GM12873 (cell line): ENCODE data around the gene GPC5.

Experiments used
- TF ChIP-seq, protein P1 (sequence below): IDR thresholded peaks from 2 replicates; pipeline ENCODE4 v1.5.1; 2012; ENCODE audit warnings: low read depth, mild to moderate bottlenecking, moderate library complexity, low read length, control low read depth; ENCODE audit not compliant: insufficient read depth; ENCODE audit errors: missing control alignments

Gene GPC5

DNA sequence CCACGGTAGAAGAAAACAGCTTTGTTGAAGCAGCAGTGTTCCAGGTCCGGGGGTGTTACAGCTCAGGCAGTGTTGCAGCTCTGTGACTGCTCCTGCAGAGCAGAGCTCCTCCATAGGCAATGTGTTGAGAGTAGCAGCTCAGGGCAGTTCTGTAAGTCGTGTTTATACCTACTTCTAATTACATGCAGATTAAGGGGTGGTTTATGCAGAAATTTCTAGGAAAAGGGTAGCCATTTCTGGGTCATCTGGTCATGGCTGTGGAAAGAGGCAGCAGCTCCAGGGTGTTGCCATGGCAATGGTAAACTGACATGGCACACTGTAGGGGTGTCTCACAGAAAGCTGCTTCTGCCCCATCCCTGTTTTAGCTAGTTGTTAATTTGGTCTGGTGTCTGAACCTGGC, 316.4 kb downstream of the GPC5 start:
- TF ChIP-seq, protein P1, sequence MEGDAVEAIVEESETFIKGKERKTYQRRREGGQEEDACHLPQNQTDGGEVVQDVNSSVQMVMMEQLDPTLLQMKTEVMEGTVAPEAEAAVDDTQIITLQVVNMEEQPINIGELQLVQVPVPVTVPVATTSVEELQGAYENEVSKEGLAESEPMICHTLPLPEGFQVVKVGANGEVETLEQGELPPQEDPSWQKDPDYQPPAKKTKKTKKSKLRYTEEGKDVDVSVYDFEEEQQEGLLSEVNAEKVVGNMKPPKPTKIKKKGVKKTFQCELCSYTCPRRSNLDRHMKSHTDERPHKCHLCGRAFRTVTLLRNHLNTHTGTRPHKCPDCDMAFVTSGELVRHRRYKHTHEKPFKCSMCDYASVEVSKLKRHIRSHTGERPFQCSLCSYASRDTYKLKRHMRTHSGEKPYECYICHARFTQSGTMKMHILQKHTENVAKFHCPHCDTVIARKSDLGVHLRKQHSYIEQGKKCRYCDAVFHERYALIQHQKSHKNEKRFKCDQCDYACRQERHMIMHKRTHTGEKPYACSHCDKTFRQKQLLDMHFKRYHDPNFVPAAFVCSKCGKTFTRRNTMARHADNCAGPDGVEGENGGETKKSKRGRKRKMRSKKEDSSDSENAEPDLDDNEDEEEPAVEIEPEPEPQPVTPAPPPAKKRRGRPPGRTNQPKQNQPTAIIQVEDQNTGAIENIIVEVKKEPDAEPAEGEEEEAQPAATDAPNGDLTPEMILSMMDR: no peak

DNA sequence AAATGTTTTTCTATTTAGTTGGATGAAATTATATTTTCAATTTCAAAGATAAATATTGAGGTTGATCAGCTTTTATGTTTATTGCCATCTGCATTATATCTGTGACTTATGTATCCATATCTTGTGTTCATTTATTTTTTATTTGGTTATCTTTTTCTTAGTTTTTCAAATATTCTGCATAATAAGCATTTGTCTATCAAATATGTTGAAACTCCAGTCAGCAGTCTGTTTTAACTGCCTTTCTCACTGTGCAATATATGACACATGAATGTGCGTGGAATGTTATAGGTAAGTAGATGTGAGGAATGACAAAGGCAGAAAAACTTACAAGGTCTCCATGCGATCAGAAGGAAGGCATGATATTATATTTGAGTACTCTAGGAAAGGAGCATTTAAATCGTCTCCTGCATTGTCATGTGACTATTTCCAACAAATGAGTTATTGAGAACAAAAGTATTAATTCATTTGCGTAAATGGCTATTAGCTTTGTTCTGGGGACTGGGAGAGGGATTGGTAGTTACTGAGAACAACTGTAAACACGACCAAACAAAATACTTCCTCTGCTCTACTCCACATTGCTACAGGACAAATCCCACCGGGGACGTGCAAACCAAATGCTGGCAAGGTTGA, 318.1 kb downstream of the GPC5 start:
- TF ChIP-seq, protein P1: no peak

DNA sequence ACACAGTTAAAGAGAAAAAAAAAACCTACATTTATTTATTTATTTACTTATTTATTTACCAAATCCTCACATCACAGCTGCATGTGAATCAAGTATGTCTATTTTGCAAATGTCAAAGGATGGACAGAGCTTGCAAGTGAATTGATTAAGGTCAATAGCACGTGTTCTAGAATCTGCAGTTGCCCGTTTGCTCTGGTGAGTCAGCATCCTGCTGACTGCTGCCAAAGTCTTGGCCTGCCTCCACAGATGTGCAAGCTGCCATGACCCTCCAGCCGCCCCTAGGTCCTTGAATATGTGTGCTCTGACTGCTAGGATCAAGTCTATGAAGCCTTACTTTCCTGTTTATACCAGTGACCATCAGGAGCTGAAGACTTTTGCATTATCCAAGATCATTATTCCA, 320.6 kb downstream of the GPC5 start:
- TF ChIP-seq, protein P1: no peak

DNA sequence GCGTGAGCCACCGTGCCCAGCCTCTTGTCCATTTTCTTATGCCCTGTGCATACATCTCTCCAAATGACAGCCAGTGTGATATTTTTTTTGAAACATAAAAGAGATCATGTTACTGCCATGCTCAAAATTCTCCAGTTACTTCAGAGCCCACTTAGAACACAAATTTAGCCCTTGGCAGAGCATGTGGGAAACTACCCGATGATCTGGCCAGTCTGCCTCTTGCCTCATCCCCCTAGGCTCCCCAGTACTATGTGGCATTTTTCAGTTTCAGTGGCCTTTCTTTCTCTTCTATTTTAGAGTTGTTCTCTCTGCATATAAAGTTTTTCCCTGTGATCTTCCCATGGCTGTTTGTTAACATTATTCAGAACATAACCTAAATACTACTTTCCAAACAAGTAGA, 323.0 kb downstream of the GPC5 start:
- TF ChIP-seq, protein P1: no peak

DNA sequence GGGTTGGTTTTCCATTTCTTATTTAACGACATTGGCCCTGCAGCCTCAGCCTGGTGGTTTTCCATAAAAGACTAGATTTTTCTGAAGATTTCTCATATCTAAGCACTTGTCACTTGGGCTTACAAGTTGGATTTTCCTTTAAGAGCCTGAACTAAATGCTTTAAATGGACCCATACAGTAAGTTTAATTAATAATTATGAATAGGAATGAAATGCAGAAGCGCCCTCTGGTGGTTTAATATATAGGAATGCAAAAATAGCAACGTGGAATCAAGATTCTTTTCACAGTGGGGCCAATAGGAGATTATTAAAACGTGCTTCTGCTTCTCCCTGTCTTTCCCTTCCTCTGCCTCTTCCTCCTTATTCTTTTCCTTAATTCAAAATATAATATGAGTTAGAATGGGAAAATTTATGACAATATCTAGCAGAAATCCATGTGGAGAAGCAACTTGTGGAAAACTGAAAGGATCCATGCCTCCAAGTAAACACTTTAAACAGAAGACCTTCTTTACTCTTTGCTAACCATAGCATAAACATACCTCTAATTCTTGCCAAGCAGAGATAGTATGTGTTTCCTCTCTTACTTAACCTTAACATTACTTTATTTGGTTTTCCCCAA, 324.0 kb downstream of the GPC5 start:
- TF ChIP-seq, protein P1: peak; percentile 34

DNA sequence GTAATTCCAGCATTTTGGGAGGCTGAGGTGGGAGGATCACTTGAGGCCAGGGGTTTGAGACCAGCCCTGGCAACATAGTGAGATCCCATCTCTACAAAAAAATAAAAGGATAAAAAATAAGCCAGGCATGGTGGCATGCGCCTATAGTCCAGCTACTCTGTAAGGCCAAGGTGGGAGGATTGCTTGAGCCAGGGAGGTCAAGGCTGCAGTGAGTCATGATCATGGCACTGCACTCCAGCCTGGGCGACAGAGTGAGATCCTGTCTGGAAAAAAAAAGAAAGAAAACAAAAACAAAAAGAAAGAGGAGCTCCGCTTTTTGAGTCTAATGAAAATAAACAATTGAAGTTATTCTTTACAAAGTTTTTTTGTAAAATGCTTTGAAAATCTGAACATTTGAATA, 326.2 kb downstream of the GPC5 start:
- TF ChIP-seq, protein P1: no peak

DNA sequence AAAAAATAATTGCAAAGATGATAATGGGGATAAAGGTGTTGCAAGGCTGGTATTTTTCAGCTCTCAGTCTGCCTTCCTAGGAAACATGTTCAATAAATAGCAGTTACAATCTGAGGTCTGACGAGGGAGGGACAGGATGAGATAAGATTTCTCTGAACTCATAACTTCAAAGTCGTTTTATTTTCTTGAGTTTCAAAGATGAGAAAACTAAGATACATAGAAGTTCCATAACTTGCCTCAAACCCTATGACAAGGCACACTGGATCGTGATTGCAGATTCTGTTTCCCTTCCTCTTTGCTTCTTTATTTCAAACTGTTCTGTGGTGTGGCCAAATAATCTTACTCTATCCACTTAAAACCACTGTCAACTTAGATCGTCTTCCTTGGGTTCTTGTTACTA, 327.2 kb downstream of the GPC5 start:
- TF ChIP-seq, protein P1: no peak
